Gastrocnemius medialis (tissue), 4 donors: Measurements from ENCODE around the gene RALGAPA2.

Experiments used
- POLR2A ChIP-seq, 2 donors: fragments of 450-650 bp; IDR thresholded peaks; one replicate each; pipeline ENCODE4 v1.6.1; 2017; ENCODE audit warnings: antibody characterized with exemption in 2 of 2, mild to moderate bottlenecking in 2 of 2, moderate library complexity in 2 of 2
- TF ChIP-seq, protein P1 (sequence below), 5 experiments: fragments of 450-650 bp in 3 of 5; fragments of 200-600 bp in 2 of 5; sonication (generic) in 2 of 5; IDR thresholded peaks in 4 of 5; conservative IDR thresholded peaks in 1 of 5; 1 replicate in 4 of 5; 2 replicates in 1 of 5; pipeline ENCODE4 v1.5.1; 2016 to 2019; ENCODE audit warnings: antibody characterized with exemption in 5 of 5, mild to moderate bottlenecking in 3 of 5, moderate library complexity in 3 of 5

DNA sequence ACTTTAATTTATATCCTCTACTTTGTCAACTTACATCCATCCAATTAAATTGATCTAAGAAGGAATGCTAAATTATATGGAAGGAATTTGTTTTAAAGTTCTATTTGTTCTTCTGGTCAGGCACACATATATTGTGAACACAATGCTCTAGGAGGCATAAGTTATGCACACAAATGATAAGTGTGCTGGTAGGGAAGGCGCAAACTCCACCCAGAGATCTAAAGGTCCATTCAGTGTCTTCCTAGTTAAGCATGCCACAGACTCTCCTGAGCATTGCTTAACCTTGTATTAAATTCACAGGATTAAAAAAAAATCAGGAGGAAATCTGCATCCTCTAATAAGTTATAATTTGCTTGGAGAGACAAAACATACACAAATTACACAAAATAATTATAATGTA, 127.3 kb downstream of the RALGAPA2 start:
- TF ChIP-seq, protein P1, sequence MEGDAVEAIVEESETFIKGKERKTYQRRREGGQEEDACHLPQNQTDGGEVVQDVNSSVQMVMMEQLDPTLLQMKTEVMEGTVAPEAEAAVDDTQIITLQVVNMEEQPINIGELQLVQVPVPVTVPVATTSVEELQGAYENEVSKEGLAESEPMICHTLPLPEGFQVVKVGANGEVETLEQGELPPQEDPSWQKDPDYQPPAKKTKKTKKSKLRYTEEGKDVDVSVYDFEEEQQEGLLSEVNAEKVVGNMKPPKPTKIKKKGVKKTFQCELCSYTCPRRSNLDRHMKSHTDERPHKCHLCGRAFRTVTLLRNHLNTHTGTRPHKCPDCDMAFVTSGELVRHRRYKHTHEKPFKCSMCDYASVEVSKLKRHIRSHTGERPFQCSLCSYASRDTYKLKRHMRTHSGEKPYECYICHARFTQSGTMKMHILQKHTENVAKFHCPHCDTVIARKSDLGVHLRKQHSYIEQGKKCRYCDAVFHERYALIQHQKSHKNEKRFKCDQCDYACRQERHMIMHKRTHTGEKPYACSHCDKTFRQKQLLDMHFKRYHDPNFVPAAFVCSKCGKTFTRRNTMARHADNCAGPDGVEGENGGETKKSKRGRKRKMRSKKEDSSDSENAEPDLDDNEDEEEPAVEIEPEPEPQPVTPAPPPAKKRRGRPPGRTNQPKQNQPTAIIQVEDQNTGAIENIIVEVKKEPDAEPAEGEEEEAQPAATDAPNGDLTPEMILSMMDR (IDR thresholded peaks at IDR 0.05 in 4 of 5, conservative IDR thresholded peaks at IDR 0.05 in 1 of 5), result no peak
- no peak for TF ChIP-seq POLR2A (IDR thresholded peaks at IDR 0.05)
